Measurements from ENCODE around the gene PHAX. TPM values are rescaled to one million over a fixed set of nuclear protein-coding genes. Genes with fewer than 3 reads are reported as not detected.

Gene PHAX
- total RNA-seq, 2 donors from 2014 or later = 23.4 to 27.4 TPM

DNA sequence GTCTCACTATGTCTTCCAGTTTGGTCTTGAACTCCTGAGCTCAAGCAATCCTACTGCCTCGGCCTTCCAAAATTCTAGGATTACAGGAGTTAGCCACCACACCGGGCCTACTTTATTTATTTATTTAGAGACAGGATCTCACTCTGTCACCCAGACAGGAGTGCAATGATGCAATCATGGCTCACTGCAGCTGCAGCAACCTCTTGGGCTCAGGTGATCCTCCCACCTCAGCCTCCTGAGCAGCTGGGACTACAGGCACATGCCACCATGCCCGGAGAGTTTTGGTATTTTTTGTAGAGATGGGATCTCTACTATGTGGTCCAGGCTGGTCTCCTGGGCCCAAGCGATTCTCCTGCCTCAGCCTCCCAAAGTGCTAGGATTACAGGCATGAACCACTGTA is 32.8 kb downstream of the PHAX start:
- ATAC-seq (ENCODE audit: insufficient number of reproducible peaks, low FRiP score, low read depth) = no peak
- no peaks in the 10 kb centered on the region for H3K4me1 ChIP-seq (ENCODE audit: control insufficient read depth in 1 of 2, low read depth in 2 of 2)
- no peak overlapping the region for H3K4me3 ChIP-seq
- H3K36me3 ChIP-seq = no peaks in the 10 kb centered on the region
- no peak for DNase-seq (ENCODE audit: low spot score)
- no peaks in the 10 kb centered on the region for H3K27me3 ChIP-seq (replicated peaks; ENCODE audit: insufficient read depth)
- no peak overlapping the region for H3K27ac ChIP-seq
- no peak for TF ChIP-seq CTCF (IDR thresholded peaks at IDR 0.05)
- no peaks in the 10 kb centered on the region for H3K9me3 ChIP-seq

DNA sequence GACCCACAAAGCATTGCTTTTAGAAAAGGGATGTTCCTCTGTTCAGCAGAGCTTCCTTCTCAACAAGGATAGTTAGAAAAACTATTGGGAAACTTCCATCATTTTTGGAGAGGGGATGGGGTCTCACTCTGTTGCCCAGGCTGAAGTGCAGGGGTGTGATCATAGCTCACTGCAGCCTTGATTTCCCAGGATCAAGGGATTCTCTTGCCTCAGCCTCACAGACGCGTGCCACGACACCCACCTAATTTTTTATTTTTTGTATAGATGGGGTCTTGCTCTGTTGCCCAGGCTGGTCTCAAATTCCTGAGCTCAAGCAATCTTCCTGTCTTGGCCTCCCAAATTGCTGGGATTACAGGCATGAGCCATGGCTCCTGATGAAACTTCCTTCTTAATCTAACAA is 34.8 kb downstream of the PHAX start:
- DNase-seq (ENCODE audit: low spot score) = no peak
- H3K4me1 ChIP-seq (ENCODE audit: control insufficient read depth in 1 of 2, low read depth in 2 of 2) = no peaks in the 10 kb centered on the region
- TF ChIP-seq CTCF (IDR thresholded peaks at IDR 0.05) = no peak
- no peaks in the 10 kb centered on the region for H3K36me3 ChIP-seq
- ATAC-seq (ENCODE audit: insufficient number of reproducible peaks, low FRiP score, low read depth) = no peak
- no peaks in the 10 kb centered on the region for H3K27me3 ChIP-seq (replicated peaks; ENCODE audit: insufficient read depth)
- H3K4me3 ChIP-seq = no peak overlapping the region
- H3K9me3 ChIP-seq = no peaks in the 10 kb centered on the region
- H3K27ac ChIP-seq = no peak overlapping the region

- Histone ChIP-seq H3K9me3 (no peaks in the 10 kb centered on the region), H3K27ac (no peak overlapping the region), H3K4me1 (ENCODE audit: control insufficient read depth in 1 of 2, low read depth in 2 of 2) (no peaks in the 10 kb centered on the region), H3K4me3 (no peak overlapping the region), H3K36me3 (no peaks in the 10 kb centered on the region), H3K27me3 (replicated peaks; ENCODE audit: insufficient read depth) (no peaks in the 10 kb centered on the region)
- no peak for DNase-seq (ENCODE audit: low spot score)
- TF ChIP-seq CTCF (IDR thresholded peaks at IDR 0.05) = no peak
- ATAC-seq (ENCODE audit: insufficient number of reproducible peaks, low FRiP score, low read depth) = no peak
Observed at GRCh38 chr5:126636956-126637355, 36.2 kb downstream of the PHAX start.

- ATAC-seq (ENCODE audit: insufficient number of reproducible peaks, low FRiP score, low read depth) = no peak
Observed at GRCh38 chr5:126640866-126641265, 40.1 kb downstream of the PHAX start.

DNA sequence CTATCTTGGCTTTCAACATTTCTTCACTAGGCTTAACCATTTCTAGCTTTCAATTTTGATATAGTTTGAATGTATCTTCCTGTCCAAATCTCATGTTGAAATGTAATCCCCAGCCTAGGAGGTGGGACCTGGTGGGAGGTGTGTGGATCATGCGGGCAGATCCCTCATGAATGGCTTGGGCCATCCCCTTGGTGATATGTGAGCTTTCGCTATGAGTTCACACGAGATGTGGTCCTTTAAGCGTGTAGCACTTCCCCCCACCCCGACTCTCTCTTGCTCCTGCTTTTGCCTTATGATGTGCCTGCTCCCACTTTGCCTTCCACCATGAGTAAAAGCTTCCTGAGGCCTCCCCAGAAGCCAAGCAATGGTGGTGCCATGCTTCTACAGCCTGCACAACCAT is 40.6 kb downstream of the PHAX start:
- H3K4me1 ChIP-seq (ENCODE audit: control insufficient read depth in 1 of 2, low read depth in 2 of 2) = no peaks in the 10 kb centered on the region
- H3K4me3 ChIP-seq = no peak overlapping the region
- no peaks in the 10 kb centered on the region for H3K36me3 ChIP-seq
- peaks cover 3% of the 10 kb centered on the region for H3K9me3 ChIP-seq
- no peak for TF ChIP-seq CTCF (IDR thresholded peaks at IDR 0.05)
- DNase-seq (ENCODE audit: low spot score) (no peak), ATAC-seq (ENCODE audit: insufficient number of reproducible peaks, low FRiP score, low read depth) (no peak)
- H3K27me3 ChIP-seq (replicated peaks; ENCODE audit: insufficient read depth) = no peaks in the 10 kb centered on the region
- H3K27ac ChIP-seq = no peak overlapping the region

More at GRCh38 chr5:126640866-126641265, 40.1 kb downstream of the PHAX start:
- H3K27ac ChIP-seq = no peak overlapping the region
- no peaks in the 10 kb centered on the region for H3K27me3 ChIP-seq (replicated peaks; ENCODE audit: insufficient read depth)
- TF ChIP-seq CTCF (IDR thresholded peaks at IDR 0.05) = no peak
- H3K9me3 ChIP-seq = peaks cover 3% of the 10 kb centered on the region
- no peak overlapping the region for H3K4me3 ChIP-seq
- H3K36me3 ChIP-seq = no peaks in the 10 kb centered on the region
- H3K4me1 ChIP-seq (ENCODE audit: control insufficient read depth in 1 of 2, low read depth in 2 of 2) = no peaks in the 10 kb centered on the region
- DNase-seq (ENCODE audit: low spot score) = no peak

All from thoracic aorta (tissue), 2 donors.